NCI-H2171 (cell line): ENCODE measurements around the gene CYP27B1.

Source experiments
- DNase-seq: peaks from one replicate; lab custom pipeline; 2025; lab: John Stamatoyannopoulos, UW

CYP27B1 gene

GRCh38 chr12:57735952-57736740 is 30.7 kb downstream of the CYP27B1 start:
- DNase-seq = no peak

- peak; percentile 24 for DNase-seq
These were observed 31.6 kb downstream of the CYP27B1 start for GRCh38 chr12:57735198-57735855.

- no peak for DNase-seq
These were observed 32.3 kb downstream of the CYP27B1 start for GRCh38 chr12:57734591-57734990.

- DNase-seq = no peak
These were observed 33.0 kb downstream of the CYP27B1 start for GRCh38 chr12:57733928-57734327.

- DNase-seq = no peak
These were observed 33.9 kb downstream of the CYP27B1 start for GRCh38 chr12:57732726-57733593.

- no peak for DNase-seq
These were observed 34.6 kb downstream of the CYP27B1 start for GRCh38 chr12:57732270-57732669.

GRCh38 chr12:57731411-57732080 is 35.3 kb downstream of the CYP27B1 start:
- no peak for DNase-seq

GRCh38 chr12:57730336-57731067 is 36.4 kb downstream of the CYP27B1 start:
- DNase-seq = no peak

GRCh38 chr12:57729321-57729844 is 37.5 kb downstream of the CYP27B1 start:
- no peak for DNase-seq

- DNase-seq = no peak
These were observed 39.0 kb downstream of the CYP27B1 start for GRCh38 chr12:57727758-57728395.

- no peak for DNase-seq
These were observed 39.8 kb downstream of the CYP27B1 start for GRCh38 chr12:57726884-57727757.

- DNase-seq = peak; percentile 88
These were observed 40.6 kb downstream of the CYP27B1 start for GRCh38 chr12:57726151-57726883.

GRCh38 chr12:57725851-57726150 is 41.1 kb downstream of the CYP27B1 start:
- DNase-seq = no peak

- no peak for DNase-seq
These were observed 41.7 kb downstream of the CYP27B1 start for GRCh38 chr12:57724936-57725740.

- DNase-seq = no peak
These were observed 42.6 kb downstream of the CYP27B1 start for GRCh38 chr12:57724003-57724935.

GRCh38 chr12:57723630-57723962 is 43.3 kb downstream of the CYP27B1 start:
- DNase-seq = no peak
